ENCODE data around the gene ADAMTS4. TPM values are rescaled to one million over a fixed set of nuclear protein-coding genes. Genes with fewer than 3 reads are reported as not detected.

ADAMTS4 gene
- total and polyA plus RNA-seq, 9 of the 15 experiments (the other 6 are each of a cell fraction or from before 2014, with no cell fraction given), result 0.07 to 3.7 (median 0.41) TPM

DNA sequence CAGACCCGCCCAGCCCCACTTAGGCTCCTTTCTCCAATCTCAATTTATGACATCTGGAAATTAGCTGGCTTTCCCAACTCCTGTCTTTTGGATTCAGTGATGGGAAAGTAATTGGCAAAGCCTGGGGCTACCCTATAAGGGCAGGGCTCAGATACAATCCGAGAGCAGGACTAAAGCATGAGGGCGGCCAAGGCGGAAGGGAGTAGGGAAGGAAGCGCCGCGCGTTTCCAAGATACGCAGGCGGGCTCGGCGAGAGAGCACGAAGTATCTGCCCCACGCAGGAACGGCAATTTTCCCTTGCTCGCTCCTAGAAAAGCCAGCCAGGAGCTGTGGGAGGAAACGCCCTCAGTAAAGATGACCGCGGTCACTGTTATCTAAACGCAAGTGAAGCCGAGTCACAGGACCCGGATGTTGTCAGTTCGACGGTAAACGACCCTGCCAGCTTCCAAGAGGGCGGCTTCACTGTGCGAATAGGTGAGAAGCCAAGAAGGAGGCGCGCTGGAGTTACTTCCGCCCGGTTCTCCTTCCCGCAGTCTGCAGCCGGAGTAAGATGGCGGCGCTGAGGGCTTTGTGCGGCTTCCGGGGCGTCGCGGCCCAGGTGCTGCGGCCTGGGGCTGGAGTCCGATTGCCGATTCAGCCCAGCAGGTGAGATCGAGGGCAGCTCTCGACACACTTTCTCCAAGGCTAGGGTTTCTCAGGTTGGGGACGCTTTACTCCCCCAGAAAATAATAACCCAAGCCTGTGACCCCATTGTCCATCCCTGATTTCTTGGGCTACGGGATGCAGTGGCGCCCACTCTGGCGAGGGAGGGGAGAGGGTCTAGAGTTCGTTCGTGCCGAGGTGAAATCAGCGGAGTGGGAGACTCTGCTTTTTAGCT lies 3.2 kb upstream of the ADAMTS4 start, which contains the start of gene NDUFS2 (continued):
- TF ChIP-seq, protein P1, sequence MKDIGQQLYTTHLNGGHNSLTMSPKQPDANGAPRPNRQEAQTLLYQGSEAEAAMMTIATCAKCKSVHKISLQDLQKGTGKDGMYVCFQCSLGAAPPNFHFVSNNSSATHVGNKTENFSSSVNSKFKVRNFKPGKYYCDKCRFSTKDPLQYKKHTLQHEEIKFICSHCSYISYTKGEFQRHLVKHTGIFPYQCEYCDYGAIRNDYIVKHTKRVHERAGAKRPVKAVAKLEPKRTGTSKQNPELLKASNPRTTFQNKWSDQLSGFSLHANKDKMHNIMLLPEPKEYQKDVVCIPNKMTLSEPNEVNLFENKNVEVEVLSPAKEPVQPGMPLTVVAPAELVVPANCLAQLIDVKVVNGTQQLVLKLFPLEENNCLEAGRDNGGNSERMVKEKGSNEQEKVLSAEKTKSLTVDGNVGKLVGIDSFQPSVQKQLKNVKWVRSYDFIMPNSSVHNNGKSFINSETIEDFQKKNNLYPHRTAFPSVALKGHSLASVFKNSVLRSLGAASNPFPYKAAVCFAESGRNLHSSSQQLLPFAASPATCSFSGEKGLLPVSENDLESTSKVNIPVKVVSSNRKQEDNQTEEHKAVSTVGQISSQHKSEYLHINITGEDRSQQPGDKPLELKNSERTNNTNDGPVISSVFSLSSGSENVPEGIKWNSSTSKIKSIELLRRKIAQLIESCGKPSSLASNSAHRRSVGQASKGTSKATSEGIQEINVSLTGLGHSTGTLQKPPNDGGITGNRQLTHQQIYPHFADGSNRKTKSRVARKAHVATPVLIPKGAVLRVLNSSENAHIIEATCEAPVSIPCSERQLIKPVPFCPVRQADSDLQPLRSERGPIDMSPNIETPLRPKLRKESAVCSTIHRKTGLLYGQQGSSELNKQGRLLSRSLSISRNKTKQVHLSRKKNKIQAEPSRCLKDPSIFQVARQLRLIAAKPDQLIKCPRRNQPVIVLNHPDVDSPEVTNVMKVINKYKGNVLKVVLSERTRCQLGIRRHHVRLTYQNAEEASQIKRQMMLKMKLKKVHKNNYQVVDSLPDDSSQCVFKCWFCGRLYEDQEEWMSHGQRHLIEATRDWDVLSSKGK (CRISPR knock-in tag; IDR thresholded peaks at IDR 0.05), result no peak
- TF ChIP-seq USF2 (CRISPR knock-in tag; IDR thresholded peaks at IDR 0.05), result no peak
- no peak for TF ChIP-seq RBM34 (IDR thresholded peaks at IDR 0.05; ENCODE audit: borderline replicate concordance, insufficient read depth, low read length)
- TF ChIP-seq E2F8 (IDR thresholded peaks at IDR 0.05; ENCODE audit: low read depth, partially characterized antibody), result peak; percentile 92
- no peak for TF ChIP-seq XRCC4 (IDR thresholded peaks at IDR 0.05; ENCODE audit: extremely low read depth, insufficient read depth, insufficient read length)
- no peak for TF ChIP-seq CHD4 (IDR thresholded peaks at IDR 0.05; ENCODE audit: insufficient read depth, insufficient replicate concordance, low read depth, low read length, poor library complexity, severe bottlenecking)
- TF ChIP-seq RFX1 (IDR thresholded peaks at IDR 0.05), result no peak
- no peak for TF ChIP-seq PHTF2 (CRISPR knock-in tag; IDR thresholded peaks at IDR 0.05)
- TF ChIP-seq TBP (optimal IDR thresholded peaks at IDR 0.05; ENCODE audit: low read depth, low read length), result peak; percentile 92
- no peak for TF ChIP-seq ZNF780A (CRISPR knock-in tag; IDR thresholded peaks at IDR 0.05)
- TF ChIP-seq, protein P2, sequence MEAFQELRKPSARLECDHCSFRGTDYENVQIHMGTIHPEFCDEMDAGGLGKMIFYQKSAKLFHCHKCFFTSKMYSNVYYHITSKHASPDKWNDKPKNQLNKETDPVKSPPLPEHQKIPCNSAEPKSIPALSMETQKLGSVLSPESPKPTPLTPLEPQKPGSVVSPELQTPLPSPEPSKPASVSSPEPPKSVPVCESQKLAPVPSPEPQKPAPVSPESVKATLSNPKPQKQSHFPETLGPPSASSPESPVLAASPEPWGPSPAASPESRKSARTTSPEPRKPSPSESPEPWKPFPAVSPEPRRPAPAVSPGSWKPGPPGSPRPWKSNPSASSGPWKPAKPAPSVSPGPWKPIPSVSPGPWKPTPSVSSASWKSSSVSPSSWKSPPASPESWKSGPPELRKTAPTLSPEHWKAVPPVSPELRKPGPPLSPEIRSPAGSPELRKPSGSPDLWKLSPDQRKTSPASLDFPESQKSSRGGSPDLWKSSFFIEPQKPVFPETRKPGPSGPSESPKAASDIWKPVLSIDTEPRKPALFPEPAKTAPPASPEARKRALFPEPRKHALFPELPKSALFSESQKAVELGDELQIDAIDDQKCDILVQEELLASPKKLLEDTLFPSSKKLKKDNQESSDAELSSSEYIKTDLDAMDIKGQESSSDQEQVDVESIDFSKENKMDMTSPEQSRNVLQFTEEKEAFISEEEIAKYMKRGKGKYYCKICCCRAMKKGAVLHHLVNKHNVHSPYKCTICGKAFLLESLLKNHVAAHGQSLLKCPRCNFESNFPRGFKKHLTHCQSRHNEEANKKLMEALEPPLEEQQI (IDR thresholded peaks at IDR 0.05), result no peak
- no peak for TF ChIP-seq GTF2B (IDR thresholded peaks at IDR 0.05; ENCODE audit: extremely low read depth, insufficient read length)
- TF ChIP-seq STAG1 (CRISPR knock-in tag; IDR thresholded peaks at IDR 0.05; ENCODE audit: borderline replicate concordance), result no peak
- TF ChIP-seq ZNF507 (tag; conservative IDR thresholded peaks at IDR 0.05), result no peak
- peak; percentile 61 to 67 for TF ChIP-seq NRF1 (conservative IDR thresholded peaks at IDR 0.05 in 1 of 2, IDR thresholded peaks at IDR 0.05 in 1 of 2)
- peak; percentile 84 for TF ChIP-seq POLR2AphosphoS5 (IDR thresholded peaks at IDR 0.05; ENCODE audit: control insufficient read depth, insufficient read depth, low read depth, low read length)
